HepG2 (cell line): Measurements from ENCODE around the gene DNAJC4. TPM values are rescaled to one million over a fixed set of nuclear protein-coding genes. Genes with fewer than 3 reads are reported as not detected.

ENCODE experiments used
- AHR ChIP-seq: IDR thresholded peaks from 2 replicates; pipeline ENCODE4 v1.6.1; 2018; ENCODE audit warnings: missing genetic modification reagents, missing compliant biosample characterization
- AKAP8 ChIP-seq: sonication (generic); formaldehyde crosslinking; IDR thresholded peaks from 2 replicates; pipeline ENCODE4 v1.5.1; 2020; ENCODE audit warnings: mild to moderate bottlenecking, missing genetic modification reagents
- BHLHE40 ChIP-seq: IDR thresholded peaks from 2 replicates; pipeline ENCODE4 v1.6.1; 2011; ENCODE audit warnings: low read length, improper control_type of control experiment
- CREB1 ChIP-seq, 2 experiments: fragments of 450-650 bp in 1 of 2; IDR thresholded peaks; 2 replicates each; pipeline ENCODE4 v1.6.1; 2016 to 2017; ENCODE audit warnings: control low read depth in 1 of 2, mild to moderate bottlenecking in 1 of 2, missing compliant biosample characterization in 1 of 2, missing genetic modification characterization in 1 of 2
- FLYWCH1 ChIP-seq: sonication (generic); formaldehyde crosslinking; IDR thresholded peaks from 2 replicates; pipeline ENCODE4 v1.8.1; 2023; ENCODE audit warnings: mild to moderate bottlenecking, missing genetic modification reagents
- FOXP1 ChIP-seq, 2 experiments: fragments of 450-650 bp in 1 of 2; IDR thresholded peaks; 2 replicates each; pipeline ENCODE4 v1.6.1; 2017 to 2018; ENCODE audit warnings: antibody characterized with exemption in 1 of 2
- HES4 ChIP-seq: sonication (generic); formaldehyde crosslinking; IDR thresholded peaks from 2 replicates; pipeline ENCODE4 v1.9.0; 2021; ENCODE audit warnings: mild to moderate bottlenecking, missing genetic modification reagents, borderline replicate concordance
- HNRNPL ChIP-seq: fragments of 200-400 bp; formaldehyde crosslinking; IDR thresholded peaks from 2 replicates; pipeline ENCODE4 v1.6.1; 2017; ENCODE audit warnings: mild to moderate bottlenecking, low read depth, low read length
- KDM3A ChIP-seq: IDR thresholded peaks from 2 replicates; pipeline ENCODE4 v1.6.1; 2018; ENCODE audit warnings: low read depth, missing compliant biosample characterization
- LCORL ChIP-seq, 2 experiments: fragments of 450-650 bp in 1 of 2; sonication (generic) in 1 of 2; formaldehyde crosslinking in 1 of 2; IDR thresholded peaks; 2 replicates each; pipeline versions ENCODE4 v1.5.0 to v1.6.1; 2017 to 2020; ENCODE audit warnings: antibody characterized with exemption in 1 of 2, missing genetic modification reagents in 1 of 2
- MIER3 ChIP-seq: IDR thresholded peaks from 2 replicates; pipeline ENCODE4 v1.6.1; 2016; ENCODE audit warnings: missing compliant biosample characterization, borderline replicate concordance
- MTF1 ChIP-seq: sonication (generic); formaldehyde crosslinking; IDR thresholded peaks from 2 replicates; pipeline ENCODE4 v1.5.0; 2020; ENCODE audit warnings: missing genetic modification reagents
- RBM39 ChIP-seq: fragments of 200-400 bp; formaldehyde crosslinking; IDR thresholded peaks from one replicate; pipeline ENCODE4 v1.6.1; 2018; ENCODE audit warnings: antibody characterized with exemption, mild to moderate bottlenecking, low read depth, low read length; ENCODE audit not compliant: poor library complexity, severe bottlenecking
- RFXANK ChIP-seq: IDR thresholded peaks from 2 replicates; pipeline ENCODE4 v1.6.1; 2016
- SMAD1 ChIP-seq: sonication (generic); formaldehyde crosslinking; IDR thresholded peaks from 2 replicates; pipeline ENCODE4 v1.4.0; 2020; ENCODE audit warnings: missing genetic modification reagents, low read depth, mild to moderate bottlenecking, borderline replicate concordance
- SMC3 ChIP-seq: IDR thresholded peaks from 2 replicates; pipeline ENCODE4 v1.6.1; 2011; ENCODE audit warnings: low read length, improper control_type of control experiment
- SPEN ChIP-seq: sonication (generic); formaldehyde crosslinking; IDR thresholded peaks from 2 replicates; pipeline ENCODE4 v1.5.1; 2020; ENCODE audit warnings: low read depth, mild to moderate bottlenecking, missing genetic modification reagents
- XRCC5 ChIP-seq: fragments of 200-400 bp; formaldehyde crosslinking; optimal IDR thresholded peaks from 2 replicates; pipeline ENCODE3; 2017; ENCODE audit warnings: mild to moderate bottlenecking, low read length
- ZBTB7B ChIP-seq: sonication (generic); formaldehyde crosslinking; IDR thresholded peaks from 2 replicates; pipeline ENCODE4 v1.4.0; 2020; ENCODE audit warnings: missing genetic modification reagents
- ZNF260 ChIP-seq: sonication (generic); formaldehyde crosslinking; IDR thresholded peaks from 2 replicates; pipeline ENCODE4 v1.4.0; 2020; ENCODE audit warnings: missing genetic modification reagents, low read depth, mild to moderate bottlenecking, borderline replicate concordance
- ZNF441 ChIP-seq: sonication (generic); formaldehyde crosslinking; IDR thresholded peaks from 2 replicates; pipeline ENCODE4 v1.7.0; 2021; ENCODE audit warnings: missing genetic modification reagents, borderline replicate concordance
- ZNF552 ChIP-seq: sonication (generic); formaldehyde crosslinking; IDR thresholded peaks from 2 replicates; pipeline ENCODE4 v1.9.0; 2022; ENCODE audit warnings: missing genetic modification reagents, mild to moderate bottlenecking, borderline replicate concordance
- ZNF569 ChIP-seq: sonication (generic); formaldehyde crosslinking; IDR thresholded peaks from 2 replicates; pipeline ENCODE4 v1.5.0; 2020; ENCODE audit warnings: mild to moderate bottlenecking, missing genetic modification reagents, moderate library complexity, borderline replicate concordance
- ZNF619 ChIP-seq: sonication (generic); formaldehyde crosslinking; IDR thresholded peaks from 2 replicates; pipeline ENCODE4 v1.4.0; 2020; ENCODE audit warnings: mild to moderate bottlenecking, missing genetic modification reagents
- ZNF670 ChIP-seq: sonication (generic); formaldehyde crosslinking; IDR thresholded peaks from 2 replicates; pipeline ENCODE4 v1.8.0; 2022; ENCODE audit warnings: mild to moderate bottlenecking, missing genetic modification reagents, borderline replicate concordance
- ZNF790 ChIP-seq: sonication (generic); formaldehyde crosslinking; IDR thresholded peaks from 2 replicates; pipeline ENCODE4 v1.8.0; 2022; ENCODE audit warnings: missing genetic modification reagents, mild to moderate bottlenecking, borderline replicate concordance
- ZNF891 ChIP-seq: sonication (generic); formaldehyde crosslinking; IDR thresholded peaks from 2 replicates; pipeline ENCODE4 v1.5.0; 2020; ENCODE audit warnings: mild to moderate bottlenecking, missing genetic modification reagents
- polyA plus RNA-seq, 8 experiments: library from polyadenylated mRNA; depleted of rRNA in 3 of 8; stranded (reverse) in 7 of 8; unstranded in 1 of 8; fragments of >200 nt; fragmentation: Illumina TruSeq in 4 of 8; extraction: Trizol in 4 of 8; gene quantifications; 2 replicates each; pipeline versions ENCODE4 v1.2.1 to v1.2.3, GENCODE V29; 2011 to 2016; ENCODE audit warnings: low read depth in 4 of 8, missing spikeins in 1 of 8, mixed read lengths in 1 of 8; ENCODE audit not compliant: insufficient read depth in 1 of 8
- total RNA-seq, 5 experiments: library from RNA; depleted of rRNA; stranded (reverse); fragments of >200 nt; fragmentation: Illumina TruSeq; extraction: Trizol; gene quantifications; 2 replicates each; pipeline ENCODE4 v1.2.3, GENCODE V29; 2016; ENCODE audit warnings: low read depth in 1 of 5
- TF ChIP-seq, protein P1 (sequence below): sonication (generic); formaldehyde crosslinking; IDR thresholded peaks from 2 replicates; pipeline ENCODE4 v1.4.0; 2020; ENCODE audit warnings: missing genetic modification reagents
- TF ChIP-seq, protein P2 (sequence below): sonication (generic); formaldehyde crosslinking; IDR thresholded peaks from 2 replicates; pipeline ENCODE4 v1.4.0; 2020; ENCODE audit warnings: missing genetic modification reagents, mild to moderate bottlenecking, borderline replicate concordance

The DNAJC4 gene
- total and polyA plus RNA-seq, 2 of the 13 experiments (the other 11 are each of a cell fraction or from before 2014, with no cell fraction given): 10.3 to 60.8 TPM

DNA sequence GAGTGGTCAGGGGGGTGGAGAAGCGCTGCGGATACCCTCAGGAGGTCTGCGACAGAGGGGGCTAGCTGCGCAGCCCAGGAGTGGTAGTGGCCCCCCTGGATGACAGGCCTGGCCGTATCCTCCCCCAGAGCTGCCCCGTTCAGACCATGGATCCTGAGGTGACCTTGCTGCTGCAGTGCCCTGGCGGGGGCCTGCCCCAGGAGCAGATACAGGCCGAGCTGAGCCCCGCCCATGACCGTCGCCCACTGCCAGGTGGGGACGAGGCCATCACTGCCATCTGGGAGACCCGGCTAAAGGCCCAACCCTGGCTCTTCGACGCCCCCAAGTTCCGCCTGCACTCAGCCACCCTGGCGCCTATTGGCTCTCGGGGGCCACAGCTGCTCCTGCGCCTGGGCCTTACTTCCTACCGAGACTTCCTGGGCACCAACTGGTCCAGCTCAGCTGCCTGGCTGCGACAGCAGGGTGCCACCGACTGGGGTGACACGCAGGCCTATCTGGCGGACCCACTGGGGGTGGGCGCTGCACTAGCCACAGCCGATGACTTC, 3.8 kb upstream of the DNAJC4 start (continued):
- TF ChIP-seq ZNF790 (CRISPR knock-in tag) (peak; percentile 28; the same call in 1 of the 2 replicates), SMAD1 (CRISPR knock-in tag) (no peak), LCORL (IDR thresholded peaks at IDR 0.05) (no peak), LCORL (CRISPR knock-in tag; IDR thresholded peaks at IDR 0.05) (0 out of 2 replicates have a peak, but pooled peaks have one; percentile 13), ZNF552 (CRISPR knock-in tag) (no peak), AHR (CRISPR knock-in tag) (0 out of 2 replicates have a peak, but pooled peaks have one; percentile 24), ZNF670 (CRISPR knock-in tag) (peak; percentile 86), ZNF569 (CRISPR knock-in tag) (no peak), RFXANK (no peak), AKAP8 (CRISPR knock-in tag) (0 out of 2 replicates have a peak, but pooled peaks have one; percentile 56), ZNF260 (CRISPR knock-in tag) (no peak), HES4 (CRISPR knock-in tag) (peak; percentile 13), ZBTB7B (CRISPR knock-in tag) (peak; percentile 0; the same call in 1 of the 2 replicates), CREB1 (IDR thresholded peaks at IDR 0.05) (no peak), CREB1 (CRISPR knock-in tag; IDR thresholded peaks at IDR 0.05) (no peak), MTF1 (CRISPR knock-in tag) (no peak), XRCC5 (no peak), ZNF891 (0 out of 2 replicates have a peak, but pooled peaks have one; percentile 50), MIER3 (CRISPR knock-in tag) (no peak), BHLHE40 (no peak), KDM3A (CRISPR knock-in tag) (0 out of 2 replicates have a peak, but pooled peaks have one; percentile 11), FLYWCH1 (CRISPR knock-in tag) (no peak), RBM39 (peak; percentile 64), SMC3 (no peak), ZNF441 (CRISPR knock-in tag) (no peak; the same call in 1 of the 2 replicates), ZNF619 (0 out of 2 replicates have a peak, but pooled peaks have one; percentile 25), SPEN (CRISPR knock-in tag) (peak; percentile 11; the same call in 1 of the 2 replicates), FOXP1 (IDR thresholded peaks at IDR 0.05) (no peak), FOXP1 (CRISPR knock-in tag; IDR thresholded peaks at IDR 0.05) (no peak), HNRNPL (peak; percentile 85)
- TF ChIP-seq, protein P1, sequence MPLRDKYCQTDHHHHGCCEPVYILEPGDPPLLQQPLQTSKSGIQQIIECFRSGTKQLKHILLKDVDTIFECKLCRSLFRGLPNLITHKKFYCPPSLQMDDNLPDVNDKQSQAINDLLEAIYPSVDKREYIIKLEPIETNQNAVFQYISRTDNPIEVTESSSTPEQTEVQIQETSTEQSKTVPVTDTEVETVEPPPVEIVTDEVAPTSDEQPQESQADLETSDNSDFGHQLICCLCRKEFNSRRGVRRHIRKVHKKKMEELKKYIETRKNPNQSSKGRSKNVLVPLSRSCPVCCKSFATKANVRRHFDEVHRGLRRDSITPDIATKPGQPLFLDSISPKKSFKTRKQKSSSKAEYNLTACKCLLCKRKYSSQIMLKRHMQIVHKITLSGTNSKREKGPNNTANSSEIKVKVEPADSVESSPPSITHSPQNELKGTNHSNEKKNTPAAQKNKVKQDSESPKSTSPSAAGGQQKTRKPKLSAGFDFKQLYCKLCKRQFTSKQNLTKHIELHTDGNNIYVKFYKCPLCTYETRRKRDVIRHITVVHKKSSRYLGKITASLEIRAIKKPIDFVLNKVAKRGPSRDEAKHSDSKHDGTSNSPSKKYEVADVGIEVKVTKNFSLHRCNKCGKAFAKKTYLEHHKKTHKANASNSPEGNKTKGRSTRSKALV (CRISPR knock-in tag): 0 out of 2 replicates have a peak, but pooled peaks have one; percentile 7
- TF ChIP-seq, protein P2, sequence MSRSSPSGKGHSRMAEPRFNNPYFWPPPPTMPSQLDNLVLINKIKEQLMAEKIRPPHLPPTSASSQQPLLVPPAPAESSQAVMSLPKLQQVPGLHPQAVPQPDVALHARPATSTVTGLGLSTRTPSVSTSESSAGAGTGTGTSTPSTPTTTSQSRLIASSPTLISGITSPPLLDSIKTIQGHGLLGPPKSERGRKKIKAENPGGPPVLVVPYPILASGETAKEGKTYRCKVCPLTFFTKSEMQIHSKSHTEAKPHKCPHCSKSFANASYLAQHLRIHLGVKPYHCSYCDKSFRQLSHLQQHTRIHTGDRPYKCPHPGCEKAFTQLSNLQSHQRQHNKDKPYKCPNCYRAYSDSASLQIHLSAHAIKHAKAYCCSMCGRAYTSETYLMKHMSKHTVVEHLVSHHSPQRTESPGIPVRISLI (CRISPR knock-in tag): no peak
